Measurements from ENCODE around the gene RHOA.

RHOA gene

GRCh38 chr3:49310677-49311076 lies 101.1 kb downstream of the RHOA start:
- TF ChIP-seq CTCF (IDR thresholded peaks at IDR 0.05; ENCODE audit: poor library complexity, severe bottlenecking) = no peak
- H3K4me1 ChIP-seq (ENCODE audit: insufficient read depth, poor library complexity, severe bottlenecking) = no peaks in the 10 kb centered on the region
- no peak for ATAC-seq (ENCODE audit: low read depth)
- no peak overlapping the region for H3K4me3 ChIP-seq (ENCODE audit: severe bottlenecking)
- peaks cover 74% of the 10 kb centered on the region for H3K36me3 ChIP-seq (ENCODE audit: low read depth)
- no peaks in the 10 kb centered on the region for H3K9me3 ChIP-seq (ENCODE audit: severe bottlenecking)
- no peak for DNase-seq (ENCODE audit: low spot score)
- H3K27ac ChIP-seq (ENCODE audit: poor library complexity, severe bottlenecking) = no peak overlapping the region
- H3K27me3 ChIP-seq (ENCODE audit: insufficient read depth, poor library complexity, severe bottlenecking) = no peaks in the 10 kb centered on the region
